ENCODE results near the gene KIN.
"Not testable (repeated sequence)": the region's sequence is repeated elsewhere in the genome, so short reads cannot be mapped to it uniquely, and the experiment has no call there.

The KIN gene

GRCh38 chr10:7711075-7711474, 76.7 kb downstream of the KIN start:
- not testable (repeated sequence) for DNase-seq; H3K27ac ChIP-seq (ENCODE audit: low read depth, low read length); H4K8ac ChIP-seq (ENCODE audit: low read depth, low read length)

GRCh38 chr10:7710446-7710845, 77.3 kb downstream of the KIN start:
- no peak overlapping the region for H2BK5ac ChIP-seq (ENCODE audit: low read depth, low read length, poor library complexity)
- no peaks in the 10 kb centered on the region for H3K79me1 ChIP-seq (ENCODE audit: low read length)
- no peak overlapping the region for H4K91ac ChIP-seq (ENCODE audit: low read depth, low read length)
- no peak overlapping the region for H2AFZ ChIP-seq (ENCODE audit: insufficient read depth, low read length, poor library complexity)
- no peak overlapping the region for H3K9ac ChIP-seq (ENCODE audit: low read length)
- H4K8ac ChIP-seq (ENCODE audit: low read depth, low read length) = no peak overlapping the region
- no peaks in the 10 kb centered on the region for H3K79me2 ChIP-seq (ENCODE audit: control insufficient read depth, insufficient read depth, low read length, poor library complexity)
- H2BK120ac ChIP-seq (ENCODE audit: insufficient read depth, low read length, poor library complexity) = no peak overlapping the region
- no peaks in the 10 kb centered on the region for H3K27me3 ChIP-seq (ENCODE audit: insufficient read depth, low read length)
- H2BK12ac ChIP-seq (ENCODE audit: low read length) = no peak overlapping the region
- WGBS (ENCODE audit: extremely low coverage, insufficient coverage, insufficient read length) = no CpG with 5 or more reads among the region's 1 CpG
- H3K9me3 ChIP-seq (ENCODE audit: insufficient read depth, low read depth, low read length) = no peaks in the 10 kb centered on the region
- no peak overlapping the region for H3K4me3 ChIP-seq (ENCODE audit: low read depth, low read length)
- H3K4me2 ChIP-seq (ENCODE audit: low read length) = no peak overlapping the region
- no peak overlapping the region for H3K23ac ChIP-seq (ENCODE audit: low read length)
- H3K14ac ChIP-seq (ENCODE audit: low read length) = no peak overlapping the region
- H3K36me3 ChIP-seq (ENCODE audit: control insufficient read depth in 1 of 2, insufficient read depth in 2 of 2, low read length in 2 of 2) = no peaks in the 10 kb centered on the region
- H4K12ac ChIP-seq (ENCODE audit: low read depth, low read length) = no peak overlapping the region
- no peak overlapping the region for H3K27ac ChIP-seq (ENCODE audit: low read depth, low read length)
- no peak overlapping the region for H3K18ac ChIP-seq (ENCODE audit: low read length)
- no peak for DNase-seq
- no peaks in the 10 kb centered on the region for H3K4me1 ChIP-seq (ENCODE audit: control insufficient read depth in 1 of 2, insufficient read depth in 2 of 2, low read length in 2 of 2)
- no peak overlapping the region for H2AK5ac ChIP-seq (ENCODE audit: low read length)
- no peak overlapping the region for H3K4ac ChIP-seq (ENCODE audit: low read depth, low read length)

More at GRCh38 chr10:7711075-7711474, 76.7 kb downstream of the KIN start:
- H3K27me3 ChIP-seq (ENCODE audit: insufficient read depth, low read length); H2BK120ac ChIP-seq (ENCODE audit: insufficient read depth, low read length, poor library complexity); H3K18ac ChIP-seq (ENCODE audit: low read length); H3K4me2 ChIP-seq (ENCODE audit: low read length); H4K12ac ChIP-seq (ENCODE audit: low read depth, low read length); H3K79me2 ChIP-seq (ENCODE audit: control insufficient read depth, insufficient read depth, low read length, poor library complexity); H3K23ac ChIP-seq (ENCODE audit: low read length); H3K79me1 ChIP-seq (ENCODE audit: low read length); H2BK5ac ChIP-seq (ENCODE audit: low read depth, low read length, poor library complexity); H3K36me3 ChIP-seq (ENCODE audit: control insufficient read depth in 1 of 2, insufficient read depth in 2 of 2, low read length in 2 of 2); H3K4me3 ChIP-seq (ENCODE audit: low read depth, low read length); H3K9ac ChIP-seq (ENCODE audit: low read length); H2BK12ac ChIP-seq (ENCODE audit: low read length); H4K91ac ChIP-seq (ENCODE audit: low read depth, low read length); H2AK5ac ChIP-seq (ENCODE audit: low read length); H3K14ac ChIP-seq (ENCODE audit: low read length); H3K4ac ChIP-seq (ENCODE audit: low read depth, low read length); H3K9me3 ChIP-seq (ENCODE audit: insufficient read depth, low read depth, low read length); H3K4me1 ChIP-seq (ENCODE audit: control insufficient read depth in 1 of 2, insufficient read depth in 2 of 2, low read length in 2 of 2); H2AFZ ChIP-seq (ENCODE audit: insufficient read depth, low read length, poor library complexity): not testable (repeated sequence)
- no CpG with 5 or more reads among the region's 5 CpGs for WGBS (ENCODE audit: extremely low coverage, insufficient coverage, insufficient read length)

GRCh38 chr10:7708832-7709231, 79.0 kb downstream of the KIN start:
- Histone ChIP-seq H2AK5ac (ENCODE audit: low read length) (no peak overlapping the region), H3K18ac (ENCODE audit: low read length) (no peak overlapping the region), H2AFZ (ENCODE audit: insufficient read depth, low read length, poor library complexity) (no peak overlapping the region), H3K4ac (ENCODE audit: low read depth, low read length) (no peak overlapping the region), H3K4me1 (ENCODE audit: control insufficient read depth in 1 of 2, insufficient read depth in 2 of 2, low read length in 2 of 2) (no peaks in the 10 kb centered on the region), H4K8ac (ENCODE audit: low read depth, low read length) (no peak overlapping the region), H4K91ac (ENCODE audit: low read depth, low read length) (no peak overlapping the region), H3K79me2 (ENCODE audit: control insufficient read depth, insufficient read depth, low read length, poor library complexity) (no peaks in the 10 kb centered on the region), H3K23ac (ENCODE audit: low read length) (no peak overlapping the region), H3K14ac (ENCODE audit: low read length) (no peak overlapping the region), H3K27ac (ENCODE audit: low read depth, low read length) (no peak overlapping the region), H2BK12ac (ENCODE audit: low read length) (no peak overlapping the region), H3K36me3 (ENCODE audit: control insufficient read depth in 1 of 2, insufficient read depth in 2 of 2, low read length in 2 of 2) (no peaks in the 10 kb centered on the region), H3K4me3 (ENCODE audit: low read depth, low read length) (no peak overlapping the region), H3K9ac (ENCODE audit: low read length) (no peak overlapping the region), H3K27me3 (ENCODE audit: insufficient read depth, low read length) (no peaks in the 10 kb centered on the region), H3K9me3 (ENCODE audit: insufficient read depth, low read depth, low read length) (no peaks in the 10 kb centered on the region), H4K12ac (ENCODE audit: low read depth, low read length) (no peak overlapping the region), H2BK120ac (ENCODE audit: insufficient read depth, low read length, poor library complexity) (no peak overlapping the region), H3K79me1 (ENCODE audit: low read length) (no peaks in the 10 kb centered on the region), H3K4me2 (ENCODE audit: low read length) (no peak overlapping the region), H2BK5ac (ENCODE audit: low read depth, low read length, poor library complexity) (no peak overlapping the region)
- DNase-seq = no peak
- no CpG with 5 or more reads among the region's 4 CpGs for WGBS (ENCODE audit: extremely low coverage, insufficient coverage, insufficient read length)

- no peak overlapping the region for H4K91ac ChIP-seq (ENCODE audit: low read depth, low read length)
- no peak overlapping the region for H2AK5ac ChIP-seq (ENCODE audit: low read length)
- H4K12ac ChIP-seq (ENCODE audit: low read depth, low read length) = no peak overlapping the region
- no peaks in the 10 kb centered on the region for H3K9me3 ChIP-seq (ENCODE audit: insufficient read depth, low read depth, low read length)
- no peak overlapping the region for H3K18ac ChIP-seq (ENCODE audit: low read length)
- H3K4me1 ChIP-seq (ENCODE audit: control insufficient read depth in 1 of 2, insufficient read depth in 2 of 2, low read length in 2 of 2) = no peaks in the 10 kb centered on the region
- H2BK120ac ChIP-seq (ENCODE audit: insufficient read depth, low read length, poor library complexity) = no peak overlapping the region
- no peak overlapping the region for H3K9ac ChIP-seq (ENCODE audit: low read length)
- H3K4ac ChIP-seq (ENCODE audit: low read depth, low read length) = no peak overlapping the region
- no peaks in the 10 kb centered on the region for H3K27me3 ChIP-seq (ENCODE audit: insufficient read depth, low read length)
- H3K23ac ChIP-seq (ENCODE audit: low read length) = no peak overlapping the region
- no peak for DNase-seq
- no peak overlapping the region for H3K14ac ChIP-seq (ENCODE audit: low read length)
- H2BK5ac ChIP-seq (ENCODE audit: low read depth, low read length, poor library complexity) = no peak overlapping the region
- H3K79me2 ChIP-seq (ENCODE audit: control insufficient read depth, insufficient read depth, low read length, poor library complexity) = no peaks in the 10 kb centered on the region
- H2BK12ac ChIP-seq (ENCODE audit: low read length) = no peak overlapping the region
- H2AFZ ChIP-seq (ENCODE audit: insufficient read depth, low read length, poor library complexity) = no peak overlapping the region
- no peak overlapping the region for H4K8ac ChIP-seq (ENCODE audit: low read depth, low read length)
- H3K79me1 ChIP-seq (ENCODE audit: low read length) = no peaks in the 10 kb centered on the region
- H3K36me3 ChIP-seq (ENCODE audit: control insufficient read depth in 1 of 2, insufficient read depth in 2 of 2, low read length in 2 of 2) = no peaks in the 10 kb centered on the region
- H3K4me2 ChIP-seq (ENCODE audit: low read length) = no peak overlapping the region
- 100% methylated on average over 1 of the region's 5 CpGs for WGBS (ENCODE audit: extremely low coverage, insufficient coverage, insufficient read length)
- no peak overlapping the region for H3K4me3 ChIP-seq (ENCODE audit: low read depth, low read length)
- no peak overlapping the region for H3K27ac ChIP-seq (ENCODE audit: low read depth, low read length)
These were observed 79.8 kb downstream of the KIN start for GRCh38 chr10:7707858-7708622.
